SKM-1 (cell line): Measurements from ENCODE around the gene TRAK1.
A peak's percentile ranks its signal among the peaks of the same experiment; 100 is the strongest.

ENCODE experiments used
- DNase-seq: peaks from one replicate; lab custom pipeline; 2025; ENCODE audit not compliant: unreplicated experiment; lab: John Stamatoyannopoulos, UW

The TRAK1 gene

DNA sequence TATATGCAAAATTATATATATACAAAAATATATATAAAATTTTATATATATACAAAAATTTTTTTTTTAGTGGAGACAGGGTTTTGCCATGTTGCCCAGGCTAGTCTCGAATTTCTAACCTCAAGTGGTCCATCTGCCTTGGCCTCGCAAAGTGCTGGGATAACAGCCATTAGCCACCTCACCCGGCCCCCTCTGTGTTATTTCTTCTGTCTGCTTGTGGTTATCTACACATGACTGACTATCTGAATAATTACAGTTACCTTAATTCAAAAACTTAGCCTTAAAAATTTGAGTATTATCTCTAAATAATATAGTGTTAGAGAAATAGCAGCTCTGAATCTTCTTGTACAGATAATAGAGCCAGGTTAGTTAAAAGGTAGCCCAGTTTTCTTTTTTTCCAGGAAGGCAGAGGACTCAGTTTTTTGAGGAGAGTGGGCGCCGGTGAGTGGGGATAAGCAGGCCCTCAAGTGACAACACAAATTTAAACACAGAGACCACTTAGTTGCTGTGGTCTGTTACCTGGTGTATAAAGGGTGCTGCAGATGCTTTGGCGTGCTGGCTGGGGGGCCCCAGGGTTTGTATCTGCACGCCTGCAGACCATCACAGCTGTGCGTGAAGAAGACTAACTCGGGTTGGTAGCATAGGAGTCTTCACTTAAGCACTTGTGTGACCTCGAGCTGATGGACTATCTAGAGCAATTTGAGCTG is 83.7 kb downstream of the TRAK1 start:
- DNase-seq = no peak

DNA sequence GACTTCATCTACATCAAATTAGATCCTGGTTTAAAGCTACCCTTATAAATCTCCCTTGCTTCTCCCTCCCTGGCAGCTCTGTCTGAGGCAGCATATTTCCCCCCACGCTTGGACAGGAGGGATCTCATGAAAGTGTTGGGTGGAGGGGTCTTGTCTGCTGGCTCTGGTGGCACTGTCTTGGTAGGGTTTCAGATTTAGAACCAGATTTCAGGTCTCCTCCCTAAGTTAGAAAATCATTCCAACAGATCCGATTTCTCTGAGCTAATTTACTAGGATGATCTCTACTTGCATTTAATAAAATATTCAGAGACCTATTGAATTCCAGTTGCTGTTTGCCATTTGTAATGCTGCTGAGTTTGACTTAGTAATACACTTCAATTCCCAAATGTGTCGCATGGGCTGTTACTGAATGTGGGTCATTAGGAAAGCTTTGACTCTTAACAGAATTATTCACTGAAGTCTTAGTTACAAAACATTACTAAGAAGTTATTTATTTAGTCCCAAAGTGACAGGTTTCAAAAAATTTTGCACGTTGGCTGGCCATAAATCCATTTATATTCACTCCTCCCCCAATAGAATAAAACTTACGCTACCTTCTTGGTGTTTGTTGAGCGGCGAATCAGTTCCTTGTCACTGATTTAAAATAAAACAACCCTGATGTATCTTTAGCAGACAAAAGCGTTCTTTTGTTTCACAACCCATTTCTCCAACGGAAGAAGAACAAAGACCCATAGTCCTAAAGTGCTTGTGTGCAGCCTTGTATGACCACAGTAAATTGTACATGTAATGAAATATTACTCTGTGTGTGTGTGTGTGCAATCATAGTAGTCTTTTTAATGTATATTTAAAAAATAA is 84.5 kb downstream of the TRAK1 start:
- DNase-seq = no peak

DNA sequence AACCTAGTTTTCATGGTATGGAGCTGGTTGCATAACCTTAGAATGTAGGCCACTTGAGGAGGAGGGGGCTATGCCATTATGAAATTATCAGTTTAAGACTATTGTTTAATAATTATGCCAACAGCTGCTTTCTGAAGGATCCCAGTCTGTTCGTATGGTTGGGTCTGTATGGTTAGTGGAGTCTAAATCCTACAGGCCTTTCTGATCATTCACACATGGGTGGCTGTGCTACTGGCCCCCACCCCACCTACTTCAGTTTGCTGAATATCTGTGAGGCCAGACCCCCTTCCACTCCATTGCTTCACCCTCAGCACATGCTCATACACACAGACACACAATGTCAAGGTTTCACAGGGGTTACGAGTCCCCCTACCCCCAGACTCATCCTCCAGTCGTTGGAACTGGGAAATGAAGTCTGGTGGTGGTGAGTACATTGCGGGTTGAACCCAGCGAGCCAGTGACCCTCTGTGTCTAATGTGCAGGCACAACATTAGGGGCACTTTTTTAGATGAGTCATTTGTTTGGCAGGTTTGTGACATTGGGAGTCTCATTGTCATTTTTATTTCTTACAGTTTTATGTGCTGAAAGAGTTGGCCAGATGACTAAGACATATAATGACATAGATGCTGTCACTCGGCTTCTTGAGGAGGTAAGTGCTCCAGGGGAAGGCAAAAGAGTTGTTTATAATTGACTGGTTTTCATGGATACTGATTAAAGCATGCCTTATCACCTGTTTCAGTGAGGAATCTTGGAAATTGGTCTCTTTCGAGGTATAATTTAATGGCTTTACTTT is 85.3 kb downstream of the TRAK1 start:
- no peak for DNase-seq

DNA sequence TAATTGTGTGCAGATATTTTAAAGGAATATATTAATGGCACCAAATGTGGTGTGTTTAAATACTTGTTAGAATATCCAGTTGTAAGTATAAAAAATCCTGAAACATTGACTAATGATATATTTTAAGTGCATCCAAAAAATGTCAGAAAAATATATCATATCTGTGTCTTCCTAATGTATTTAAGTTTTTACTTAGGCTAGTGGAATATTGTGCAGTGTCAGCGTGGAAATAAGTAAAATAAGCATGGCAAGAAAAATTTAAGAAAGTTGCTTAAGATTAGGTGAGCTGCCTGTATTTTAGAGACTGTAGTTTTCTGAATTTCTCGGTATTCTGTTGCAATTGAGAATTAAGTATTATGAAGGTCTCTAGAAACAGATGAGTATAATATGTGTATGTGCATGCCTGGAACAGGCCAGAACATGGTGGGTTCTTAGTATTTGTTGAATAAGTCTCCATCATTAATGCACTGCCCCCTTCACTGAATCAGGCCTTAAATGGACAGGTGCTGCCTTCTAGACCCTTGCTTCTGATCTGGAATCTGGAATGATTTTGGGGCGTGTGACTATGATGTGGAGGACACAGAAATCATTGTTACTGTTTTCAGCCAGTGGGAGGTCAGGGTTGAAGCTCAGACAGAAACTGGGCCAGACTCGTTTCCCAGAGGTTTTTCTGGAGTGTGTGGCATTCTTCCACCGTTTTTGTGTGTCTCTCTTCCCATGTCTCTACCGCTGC is 86.1 kb downstream of the TRAK1 start:
- no peak for DNase-seq

DNA sequence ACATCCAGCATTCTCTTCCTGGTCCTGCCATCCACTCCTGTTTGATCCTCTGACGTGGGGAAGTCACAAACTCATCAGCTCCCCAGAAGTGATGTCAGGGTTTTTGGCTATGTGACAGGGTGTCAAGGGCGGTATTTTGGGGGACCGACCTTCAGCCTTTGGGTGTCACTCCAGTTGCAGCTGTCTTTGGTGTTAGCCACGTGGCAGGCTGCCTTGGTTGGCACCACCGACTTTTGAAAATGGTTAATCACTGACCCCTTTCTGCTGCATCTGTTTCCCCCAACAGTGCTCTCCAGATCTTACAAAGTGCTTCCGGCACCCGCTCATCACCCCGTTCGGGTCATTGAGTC is 86.6 kb downstream of the TRAK1 start:
- no peak for DNase-seq

DNA sequence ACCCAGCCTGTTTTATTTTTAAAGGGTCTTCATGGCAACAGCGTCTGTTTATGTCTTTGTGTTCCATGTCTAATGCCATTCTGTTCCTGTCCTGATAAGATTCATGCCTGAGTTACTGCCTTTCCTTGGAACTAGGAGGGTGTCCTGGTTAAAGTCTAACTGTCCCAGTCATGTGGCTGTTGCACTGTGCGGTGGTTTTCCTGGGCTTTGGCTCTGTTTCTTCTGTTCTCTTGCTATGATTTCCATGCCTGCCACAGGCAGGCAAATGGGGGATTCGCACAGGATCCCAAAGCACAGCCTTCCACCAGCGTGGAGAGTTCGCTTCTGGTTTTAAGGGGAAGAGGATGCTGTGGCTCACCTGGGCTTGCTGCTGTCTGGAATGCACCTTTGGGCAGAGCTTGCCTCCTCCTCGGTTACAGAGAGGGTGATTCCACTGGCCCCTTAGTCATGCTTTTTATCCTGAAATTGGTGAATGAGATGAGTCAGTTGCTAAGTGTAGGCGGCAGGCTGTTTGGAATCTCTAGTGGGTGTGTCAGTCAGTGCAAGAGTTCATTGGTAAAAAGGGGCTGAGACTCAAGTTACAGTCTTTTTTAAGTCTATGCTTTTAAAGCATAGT is 88.1 kb downstream of the TRAK1 start:
- no peak for DNase-seq

DNA sequence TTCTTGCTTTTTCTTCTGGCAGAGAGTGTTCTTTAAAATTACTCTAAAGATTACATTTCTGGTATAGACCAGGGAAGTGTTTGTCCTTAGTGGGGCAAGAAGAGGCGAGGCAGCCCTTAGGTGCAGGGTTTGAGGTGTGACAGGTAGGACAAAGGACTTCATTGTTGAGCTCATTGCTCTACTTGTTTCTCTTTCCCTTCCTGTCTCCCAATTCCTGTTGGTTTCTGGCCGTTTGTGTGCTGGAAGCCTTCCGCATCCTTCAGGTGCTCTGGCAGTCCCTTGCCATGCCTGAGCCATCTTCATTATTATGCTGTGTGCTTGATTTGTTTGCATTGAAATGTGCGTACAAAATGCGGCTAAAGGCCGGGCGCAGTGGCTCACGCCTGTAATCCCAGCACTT is 89.7 kb downstream of the TRAK1 start:
- no peak for DNase-seq

DNA sequence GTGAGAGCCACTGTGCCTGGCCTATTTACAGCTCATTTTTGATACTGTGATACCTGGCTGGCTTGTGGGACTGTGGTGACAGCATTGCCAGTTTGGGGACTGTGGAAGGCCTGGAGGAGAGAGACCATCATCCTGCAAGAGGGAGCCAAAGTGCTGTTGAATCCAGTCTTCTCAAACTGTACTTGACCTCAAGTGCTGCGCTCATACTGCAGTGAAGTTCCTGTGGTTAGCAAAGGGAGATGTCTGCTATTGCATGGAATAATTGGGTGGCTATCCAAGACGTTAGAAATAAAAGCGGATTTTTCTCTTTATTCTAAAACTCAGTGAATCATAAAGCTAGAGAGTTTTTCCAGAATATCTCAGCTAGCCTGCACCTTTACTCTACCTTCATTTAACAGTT is 91.4 kb downstream of the TRAK1 start:
- DNase-seq = no peak

DNA sequence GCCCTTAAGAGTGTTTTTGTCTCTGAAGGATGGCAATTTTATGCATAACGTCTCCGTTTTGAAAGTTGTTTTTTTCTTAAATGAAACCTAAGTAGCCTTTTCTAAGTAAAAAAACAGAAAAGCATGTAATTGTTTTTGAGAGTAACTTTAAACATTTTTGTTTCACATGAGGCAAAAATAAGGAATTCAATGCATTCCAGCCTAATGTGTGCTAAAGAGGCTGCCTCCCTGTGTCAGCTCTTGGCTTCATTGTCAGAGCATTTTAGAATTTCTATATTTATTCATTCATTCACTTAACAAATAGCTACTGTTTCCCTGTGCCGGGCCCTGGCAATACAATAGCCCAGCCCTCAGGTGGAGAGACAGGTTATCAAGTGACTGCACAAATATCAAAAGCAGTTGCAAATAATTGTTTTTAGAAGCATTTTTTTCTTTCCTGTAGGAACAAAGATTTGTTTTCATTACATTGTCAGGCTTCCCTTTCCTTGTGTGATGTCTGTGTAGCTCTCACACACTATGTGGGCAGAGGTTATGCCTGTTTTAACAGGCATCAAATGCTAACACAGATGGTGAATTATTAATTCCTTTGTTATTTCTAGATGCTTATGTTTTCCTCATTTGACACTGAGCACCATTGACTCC is 93.0 kb downstream of the TRAK1 start:
- DNase-seq = no peak

DNA sequence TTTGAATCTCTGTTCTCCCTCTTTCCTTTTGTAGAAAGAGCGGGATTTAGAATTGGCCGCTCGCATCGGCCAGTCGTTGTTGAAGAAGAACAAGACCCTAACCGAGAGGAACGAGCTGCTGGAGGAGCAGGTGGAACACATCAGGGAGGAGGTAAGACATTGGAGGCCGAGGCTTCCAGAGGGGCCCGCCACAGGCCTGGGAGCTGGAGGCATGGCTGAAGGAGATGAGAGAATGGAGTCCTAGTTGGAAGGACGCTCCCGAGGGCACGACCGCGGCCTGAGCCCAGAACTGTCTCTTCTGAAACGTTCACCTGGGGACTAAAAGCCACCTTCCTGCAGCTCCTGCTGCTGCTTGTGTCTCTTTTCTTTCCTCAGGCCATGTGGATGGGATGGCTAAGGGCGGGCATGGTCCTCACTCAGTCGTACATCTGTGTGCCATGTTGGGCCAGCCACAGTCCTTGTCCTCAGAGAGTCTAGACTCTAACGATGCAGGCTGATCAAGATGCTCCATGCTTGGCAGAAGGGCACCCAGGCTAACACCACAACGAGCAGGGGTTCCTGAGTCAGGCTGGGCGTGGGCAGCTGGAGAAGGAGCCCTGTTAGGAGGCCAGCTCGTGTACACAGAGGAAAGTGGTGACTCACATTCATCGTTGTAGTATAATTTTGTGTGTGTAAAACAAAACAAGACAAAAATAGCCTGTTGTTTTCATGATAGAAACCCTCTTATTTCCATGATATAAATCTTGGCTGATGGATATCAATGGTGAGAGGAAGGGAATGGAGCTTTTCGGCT is 93.7 kb downstream of the TRAK1 start:
- no peak for DNase-seq

DNA sequence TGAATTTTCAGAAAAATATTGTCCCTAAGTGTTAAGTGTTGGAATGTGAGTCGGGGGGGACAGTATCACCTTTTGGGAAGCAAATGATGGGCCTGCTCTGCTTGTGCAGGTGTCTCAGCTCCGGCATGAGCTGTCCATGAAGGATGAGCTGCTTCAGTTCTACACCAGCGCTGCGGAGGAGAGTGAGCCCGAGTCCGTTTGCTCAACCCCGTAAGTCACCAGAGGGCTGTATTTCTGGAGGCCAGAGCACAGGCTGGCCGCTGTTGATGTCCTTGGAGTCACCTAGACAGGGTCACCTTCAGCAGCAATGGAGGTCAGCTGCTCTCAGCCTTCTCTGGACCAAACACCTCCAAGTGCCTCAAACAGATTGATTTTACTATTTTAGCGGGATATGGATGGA is 96.8 kb downstream of the TRAK1 start:
- no peak for DNase-seq

DNA sequence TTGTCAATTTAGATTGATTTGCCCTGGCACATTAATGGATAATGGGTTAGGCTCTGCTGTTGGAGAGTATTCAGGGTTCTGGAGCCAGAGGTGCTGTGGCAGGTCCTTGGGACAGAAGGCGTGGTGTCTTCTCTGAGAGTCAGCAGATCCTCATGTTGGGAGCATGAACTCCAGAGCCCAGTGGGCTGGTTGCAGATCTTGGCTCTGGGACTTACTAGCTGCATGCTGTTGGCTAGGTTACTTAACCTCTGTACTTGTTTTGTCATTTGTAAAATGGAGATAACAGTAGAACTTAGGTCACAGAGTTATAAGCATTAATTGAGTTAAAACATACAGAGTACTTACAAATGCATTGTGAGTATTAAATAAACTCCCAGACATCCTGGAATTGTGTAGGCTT is 97.2 kb downstream of the TRAK1 start:
- DNase-seq = no peak

DNA sequence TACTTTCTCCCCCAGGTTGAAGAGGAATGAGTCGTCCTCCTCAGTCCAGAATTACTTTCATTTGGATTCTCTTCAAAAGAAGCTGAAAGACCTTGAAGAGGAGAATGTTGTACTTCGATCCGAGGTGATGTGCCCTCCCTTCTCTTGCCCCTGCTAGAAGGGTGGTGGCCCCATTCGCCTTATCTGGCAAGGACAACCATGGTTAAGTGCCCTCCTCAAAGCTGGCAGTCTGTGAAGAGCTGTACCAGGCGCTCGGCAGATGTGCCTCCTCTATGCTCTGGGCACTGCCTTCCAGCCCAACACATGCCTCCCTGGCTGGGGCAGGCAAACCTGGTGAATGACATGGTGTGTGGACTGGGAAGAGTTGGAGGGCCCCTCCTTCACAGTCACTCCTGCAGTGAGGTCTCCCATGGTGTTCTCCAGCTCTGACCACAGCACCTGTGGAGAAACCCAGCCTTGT is 97.9 kb downstream of the TRAK1 start:
- DNase-seq = no peak

DNA sequence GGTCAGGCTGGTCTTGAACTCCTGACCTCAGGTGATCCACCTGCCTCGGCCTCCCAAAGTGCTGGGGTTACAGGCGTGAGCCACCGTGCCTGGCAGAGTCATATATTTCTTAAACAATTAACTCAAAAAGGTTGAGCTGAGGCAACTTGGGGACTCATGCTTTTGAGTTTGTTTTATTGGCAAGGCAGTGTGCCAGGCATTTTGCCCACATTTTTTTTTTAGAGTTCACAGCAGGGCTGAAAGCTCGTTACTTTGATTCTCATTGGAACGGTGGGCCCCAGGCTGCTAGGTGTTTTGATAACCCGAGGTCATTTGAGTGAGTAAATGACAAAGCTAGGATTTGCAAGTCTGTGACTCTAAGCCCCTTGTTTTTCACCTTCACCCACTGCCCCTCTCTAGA is 98.6 kb downstream of the TRAK1 start:
- no peak for DNase-seq

DNA sequence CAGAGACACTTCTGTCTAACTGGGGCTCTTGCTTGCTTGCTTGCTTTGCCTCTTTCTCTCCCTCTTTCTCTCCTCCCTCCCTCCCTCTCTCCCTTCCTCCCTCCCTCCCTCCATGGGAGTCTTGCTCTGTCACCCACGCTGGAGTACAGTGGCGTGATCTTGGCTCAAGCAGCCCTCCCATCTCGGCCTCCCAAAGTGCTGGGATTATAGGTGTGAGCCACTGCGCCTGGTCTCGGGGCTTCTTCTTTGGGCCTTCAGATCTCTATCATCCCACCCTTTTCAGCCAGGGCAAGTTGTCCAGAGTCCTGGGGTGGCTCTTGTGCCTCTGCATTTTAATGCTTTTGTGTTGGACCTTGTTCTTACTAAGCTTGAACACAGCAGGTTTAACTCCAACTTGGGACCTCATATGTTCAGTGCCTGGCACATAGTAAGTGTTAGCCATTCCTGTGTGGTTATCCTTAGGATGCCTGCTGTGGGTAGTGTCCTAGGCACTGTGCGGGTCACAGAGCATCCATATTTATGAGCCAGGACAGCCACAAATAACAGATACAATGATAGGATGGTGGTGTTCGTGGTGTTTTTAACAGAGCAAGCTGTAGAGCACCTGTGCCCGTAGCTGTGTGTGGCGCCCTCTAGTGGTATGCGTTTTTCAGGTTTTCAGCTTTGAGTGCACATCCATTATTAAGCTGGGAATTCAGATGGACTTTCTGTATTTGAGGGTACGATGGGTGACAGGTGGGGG is 99.7 kb downstream of the TRAK1 start:
- DNase-seq = peak; percentile 6

DNA sequence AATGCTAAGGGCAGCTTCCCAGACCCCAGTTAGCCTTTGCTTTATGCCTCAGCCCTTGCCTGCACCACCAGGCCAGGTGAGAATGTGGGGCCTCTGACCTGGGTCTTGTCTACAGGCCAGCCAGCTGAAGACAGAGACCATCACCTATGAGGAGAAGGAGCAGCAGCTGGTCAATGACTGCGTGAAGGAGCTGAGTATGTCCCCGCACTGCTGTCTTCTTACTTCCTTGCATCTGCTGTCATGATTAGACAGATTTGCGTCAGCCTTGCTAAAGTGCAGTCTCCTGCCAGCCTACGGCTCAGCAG is 100.2 kb downstream of the TRAK1 start:
- DNase-seq = no peak

DNA sequence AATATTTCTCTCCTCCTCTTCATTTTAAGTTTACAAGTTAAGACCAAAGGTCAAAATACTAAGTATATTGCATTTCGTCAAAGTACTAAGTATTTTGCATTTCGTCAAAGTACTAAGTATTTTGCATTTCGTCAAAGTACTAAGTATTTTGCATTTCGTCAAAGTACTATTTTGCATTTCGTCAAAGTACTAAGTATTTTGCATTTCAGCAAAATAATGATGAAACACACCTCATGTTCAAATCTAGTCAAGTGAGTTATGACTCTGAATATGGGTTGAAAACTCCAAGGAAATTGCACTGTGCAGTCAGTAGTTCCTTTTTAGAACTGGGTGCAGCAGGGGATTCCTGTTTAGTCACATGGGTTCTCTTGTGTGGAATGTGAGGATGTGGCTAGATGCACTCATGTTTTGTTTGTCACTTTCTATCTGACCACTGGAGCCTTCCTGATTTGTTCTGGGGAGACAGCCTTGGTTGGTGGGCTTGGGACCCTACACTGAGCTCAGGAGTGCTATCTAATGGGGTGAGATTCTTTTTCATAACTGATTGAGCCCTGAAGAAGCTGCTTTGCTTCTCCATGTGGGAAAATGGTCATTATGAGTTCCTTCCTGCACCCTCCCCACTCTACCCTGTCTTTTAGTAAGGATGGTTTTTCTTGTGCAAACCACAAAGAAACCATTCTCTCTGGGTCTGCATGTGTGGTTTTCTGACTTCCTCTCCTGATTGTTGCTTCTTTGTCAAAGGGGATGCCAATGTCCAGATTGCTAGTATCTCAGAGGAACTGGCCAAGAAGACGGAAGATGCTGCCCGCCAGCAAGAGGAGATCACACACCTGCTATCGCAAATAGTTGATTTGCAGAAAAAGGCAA is 101.4 kb downstream of the TRAK1 start:
- peak; percentile 39 for DNase-seq

DNA sequence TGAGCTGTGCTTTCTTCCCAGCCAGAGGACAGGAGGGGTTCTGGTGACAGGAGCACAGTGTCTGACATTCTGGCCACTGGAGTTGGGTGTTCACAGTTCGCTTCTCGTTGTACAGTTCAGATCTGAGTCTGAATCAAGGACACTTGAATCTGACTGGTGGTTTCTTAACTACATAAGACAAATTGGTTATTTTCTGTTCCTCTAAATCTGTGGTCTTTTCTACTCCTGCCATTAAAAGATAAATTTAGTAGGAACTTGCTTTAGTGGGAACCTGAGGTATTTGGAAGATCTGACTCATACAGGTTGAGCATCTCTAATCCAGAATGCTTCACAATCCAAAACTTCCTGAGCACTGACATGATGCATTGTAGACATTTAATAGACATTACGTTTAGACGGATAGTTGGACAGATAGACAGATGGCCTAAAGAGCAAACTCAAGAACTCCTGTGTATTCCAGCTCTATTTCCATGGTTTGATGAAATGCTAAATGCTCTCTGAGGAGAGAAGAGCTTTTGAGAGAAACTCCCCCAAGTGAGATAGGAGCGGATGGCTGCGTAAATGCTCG is 103.9 kb downstream of the TRAK1 start:
- no peak for DNase-seq
